GOT3 (cell line): ENCODE measurements around the gene KRT77.
"Not testable (repeated sequence)": the region's sequence is repeated elsewhere in the genome, so short reads cannot be mapped to it uniquely, and the experiment has no call there.

Source experiments
- DNase-seq: peaks from one replicate; lab custom pipeline; 2025; ENCODE audit warnings: mixed read lengths; lab: John Stamatoyannopoulos, UW

The KRT77 gene

DNA sequence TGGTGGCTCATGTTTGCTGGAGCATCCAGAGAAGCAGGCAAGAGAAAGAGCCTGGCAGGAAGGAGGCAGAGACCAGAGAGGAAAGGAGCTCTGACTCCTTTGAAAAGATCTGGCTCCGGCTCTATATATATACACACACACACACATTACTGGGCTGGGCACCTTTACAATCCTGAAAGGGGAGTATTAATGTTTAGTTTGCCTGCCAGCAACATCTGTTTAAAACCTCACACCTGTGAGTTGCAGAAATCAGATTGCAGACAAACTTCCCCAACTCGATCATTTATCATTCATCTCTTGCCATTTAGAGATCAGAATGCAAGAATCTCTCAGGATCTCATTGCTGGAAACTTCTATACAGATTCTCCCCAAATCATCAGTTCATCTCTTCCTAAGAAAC is at the start of gene KRT77:
KRT77 (minus strand) TSS at position 101 of the 400 bp plus-strand sequence; CDS start at position 11, 90 bp downstream.
- DNase-seq = no peak

DNA sequence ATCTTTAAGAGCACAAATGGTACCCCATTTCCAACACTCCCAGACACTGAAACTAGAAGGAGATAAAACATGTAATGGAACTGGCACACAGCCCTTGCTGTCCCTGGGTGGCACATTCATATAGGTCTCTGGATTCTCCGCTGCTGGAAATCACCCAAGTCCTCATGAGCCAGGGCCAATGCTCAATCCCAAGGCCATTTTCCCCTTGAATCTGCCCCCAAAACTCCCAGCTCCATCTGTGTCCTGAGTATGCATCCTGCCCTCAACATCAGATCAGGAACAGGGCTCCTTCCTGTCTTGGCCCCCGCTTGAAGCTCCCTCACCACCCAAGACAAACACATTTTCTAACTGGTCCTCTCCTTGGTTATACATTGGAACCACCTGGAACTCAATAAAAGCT is 49.2 kb upstream of the KRT77 start:
- no peak for DNase-seq

DNA sequence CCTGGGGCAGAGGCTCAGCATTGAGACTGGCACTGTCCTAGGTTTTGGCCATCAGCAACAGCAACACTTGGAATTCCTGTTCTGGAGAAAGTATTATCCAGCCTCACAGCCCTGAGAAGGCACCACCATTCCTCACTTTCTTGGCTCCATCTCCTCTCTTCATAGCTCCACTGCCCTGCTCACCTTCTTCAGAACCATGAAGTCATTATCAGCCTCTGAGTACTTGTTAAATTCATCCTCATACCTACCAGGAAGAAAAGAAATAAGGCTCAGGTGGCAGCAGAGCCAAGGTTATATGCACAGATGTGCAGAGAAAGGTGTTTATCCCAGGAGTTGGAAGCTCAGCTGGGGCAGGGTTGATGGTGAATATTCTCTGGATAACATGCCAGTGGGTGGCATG is 48.5 kb upstream of the KRT77 start:
- DNase-seq = no peak

DNA sequence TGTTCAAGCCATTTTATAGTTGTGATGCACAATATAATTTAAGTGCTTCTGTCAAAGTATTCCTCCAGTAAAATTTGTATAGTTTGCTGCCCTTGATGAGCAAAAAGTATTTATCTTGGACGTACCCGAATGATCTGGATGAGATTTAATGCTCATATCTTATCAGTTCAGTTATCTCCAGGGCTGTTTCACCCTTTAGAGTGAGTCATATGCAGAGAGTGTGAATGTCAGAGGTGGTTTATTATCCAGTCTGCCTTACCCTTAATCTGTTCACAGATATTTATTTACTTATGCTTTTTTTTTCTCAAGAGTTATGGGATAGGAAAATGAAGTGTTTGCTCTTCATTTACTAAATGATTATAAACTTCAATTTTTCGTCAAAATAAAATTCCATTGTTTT is 47.2 kb upstream of the KRT77 start:
- DNase-seq = not testable (repeated sequence)

DNA sequence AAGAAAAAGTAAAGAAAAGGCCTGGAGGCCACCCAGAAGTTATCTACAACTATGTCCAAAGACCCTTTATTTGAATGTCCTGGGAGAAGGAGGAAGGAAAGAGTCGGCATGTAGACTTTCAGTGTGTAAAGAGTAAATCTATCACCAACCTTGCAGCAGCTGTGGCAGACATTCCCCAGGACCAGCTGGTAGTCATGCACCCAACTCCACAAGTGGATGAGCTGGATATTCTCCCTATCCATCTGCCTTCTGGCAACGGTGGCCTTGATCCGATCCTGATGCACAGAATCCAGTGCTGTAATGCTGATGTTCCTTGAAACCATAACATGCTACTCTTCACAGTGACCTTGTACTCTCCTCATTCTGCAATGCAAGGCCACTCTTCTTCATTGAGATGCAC is 46.5 kb upstream of the KRT77 start:
- DNase-seq = no peak

DNA sequence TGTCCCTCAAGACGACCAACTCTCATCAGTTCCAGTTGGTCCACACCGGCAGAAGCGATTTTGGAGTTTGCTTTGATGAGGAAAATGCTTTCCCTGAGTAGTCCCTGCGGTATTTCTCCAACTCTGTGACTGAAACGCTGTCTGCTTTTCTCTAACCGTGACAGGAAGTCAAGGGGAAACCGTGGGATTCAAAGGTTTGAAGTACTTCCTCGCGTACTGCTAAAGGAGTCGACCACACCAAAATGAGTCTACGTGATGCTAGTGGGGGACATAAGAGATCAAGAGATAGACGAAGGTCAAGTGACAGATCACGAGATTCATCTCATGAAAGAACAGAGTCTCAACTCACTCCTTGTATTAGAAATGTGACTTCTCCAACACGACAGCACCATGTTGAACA is 45.3 kb upstream of the KRT77 start:
- no peak for DNase-seq

DNA sequence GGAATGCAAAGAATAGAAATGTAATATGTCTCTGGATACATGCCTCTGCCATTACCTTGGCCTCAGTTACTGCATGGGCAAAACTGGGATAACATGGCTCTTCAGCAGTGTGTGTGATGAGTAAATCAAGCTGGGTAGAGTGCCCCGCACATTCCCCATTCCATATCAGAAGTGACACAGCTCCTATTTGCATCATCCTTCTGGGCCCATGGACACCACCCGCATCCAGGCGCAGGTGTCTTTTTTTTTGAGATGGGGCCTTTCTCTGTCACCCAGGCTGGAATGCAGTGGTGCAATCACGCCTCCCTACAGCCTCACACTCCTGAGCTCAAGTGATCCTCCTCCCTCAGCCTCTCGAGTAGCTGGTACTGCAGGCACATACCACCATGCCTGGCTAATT is 42.2 kb upstream of the KRT77 start:
- DNase-seq = no peak

DNA sequence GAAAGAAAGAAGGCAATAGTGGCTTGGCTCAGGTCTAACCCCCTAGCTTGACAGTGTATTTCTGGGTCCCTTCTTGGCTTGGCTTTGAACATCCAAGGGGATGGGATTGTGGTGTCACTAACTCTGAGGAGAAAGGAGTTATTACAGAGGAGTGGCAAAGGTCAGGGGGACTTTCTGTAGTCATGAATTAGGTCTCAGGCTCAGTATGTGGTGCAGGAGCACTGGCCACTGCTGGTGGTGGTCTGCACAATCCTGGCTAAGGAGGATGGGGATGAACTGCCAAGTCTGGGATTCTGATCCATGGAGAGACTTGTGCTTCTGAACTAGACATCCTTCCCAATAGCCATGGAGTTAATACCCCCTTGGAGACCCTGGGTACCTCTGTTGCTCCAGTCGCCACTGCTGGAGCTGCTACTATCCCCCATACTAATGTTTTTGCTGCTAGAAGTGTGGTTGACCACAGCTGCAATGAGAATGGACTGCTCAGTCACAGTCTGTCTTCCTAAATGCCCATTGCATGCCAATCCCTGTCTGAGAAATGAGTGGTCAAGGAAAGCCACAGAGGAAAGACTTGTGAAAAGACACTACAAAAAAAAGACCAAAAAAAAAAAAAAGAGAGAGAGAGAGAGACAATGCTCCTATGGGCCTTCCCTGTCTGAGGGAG is 41.3 kb upstream of the KRT77 start:
- no peak for DNase-seq

DNA sequence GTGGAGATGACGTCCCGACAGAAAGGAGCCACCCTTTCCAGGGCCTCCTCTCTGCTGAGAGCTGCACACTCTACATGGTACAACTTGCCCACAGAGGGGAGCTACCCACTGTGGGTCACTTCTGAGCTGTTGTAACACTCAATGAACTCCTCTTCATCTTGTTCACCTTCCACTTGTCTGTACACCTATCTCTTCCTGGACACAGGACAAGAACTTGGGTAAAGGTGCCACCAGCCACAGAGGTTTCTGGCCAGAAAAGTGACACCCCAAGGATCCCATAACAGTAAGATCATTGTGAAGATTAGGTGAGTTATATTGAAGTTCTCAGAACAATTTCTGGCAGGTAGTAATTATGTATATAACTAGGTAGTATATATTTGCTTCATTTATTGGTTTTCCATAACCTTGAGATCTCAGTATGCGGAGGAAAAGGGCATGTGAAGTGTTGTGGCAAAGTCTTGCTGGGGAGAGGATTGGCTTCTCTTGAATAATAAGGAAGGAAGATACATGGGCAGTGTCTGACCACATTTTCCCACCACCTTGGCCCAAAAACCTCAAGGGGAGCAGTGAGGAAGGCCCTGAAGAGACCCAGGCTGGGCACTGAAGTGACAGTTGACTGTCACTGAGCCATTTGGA is 39.6 kb upstream of the KRT77 start:
- no peak for DNase-seq

DNA sequence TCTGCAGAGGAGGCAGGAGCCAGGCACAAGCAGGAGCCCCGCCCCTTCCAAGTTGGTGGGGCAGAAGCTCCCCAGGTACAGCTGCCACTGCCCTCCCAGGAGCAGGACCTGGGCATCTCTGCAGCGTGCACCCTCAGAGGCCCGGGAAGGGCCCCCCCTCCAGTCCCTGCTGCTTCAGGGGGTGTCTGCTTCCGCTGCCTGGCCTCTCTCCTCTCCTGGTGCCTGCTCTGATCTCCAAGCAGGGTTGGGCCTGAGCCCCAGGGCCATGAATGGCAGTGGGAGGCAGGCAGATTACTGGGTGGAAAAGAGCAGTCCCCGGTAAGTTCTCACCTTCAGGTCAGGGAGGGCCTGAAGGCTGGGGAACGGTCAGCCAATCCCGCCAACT is 38.9 kb upstream of the KRT77 start:
- no peak for DNase-seq

DNA sequence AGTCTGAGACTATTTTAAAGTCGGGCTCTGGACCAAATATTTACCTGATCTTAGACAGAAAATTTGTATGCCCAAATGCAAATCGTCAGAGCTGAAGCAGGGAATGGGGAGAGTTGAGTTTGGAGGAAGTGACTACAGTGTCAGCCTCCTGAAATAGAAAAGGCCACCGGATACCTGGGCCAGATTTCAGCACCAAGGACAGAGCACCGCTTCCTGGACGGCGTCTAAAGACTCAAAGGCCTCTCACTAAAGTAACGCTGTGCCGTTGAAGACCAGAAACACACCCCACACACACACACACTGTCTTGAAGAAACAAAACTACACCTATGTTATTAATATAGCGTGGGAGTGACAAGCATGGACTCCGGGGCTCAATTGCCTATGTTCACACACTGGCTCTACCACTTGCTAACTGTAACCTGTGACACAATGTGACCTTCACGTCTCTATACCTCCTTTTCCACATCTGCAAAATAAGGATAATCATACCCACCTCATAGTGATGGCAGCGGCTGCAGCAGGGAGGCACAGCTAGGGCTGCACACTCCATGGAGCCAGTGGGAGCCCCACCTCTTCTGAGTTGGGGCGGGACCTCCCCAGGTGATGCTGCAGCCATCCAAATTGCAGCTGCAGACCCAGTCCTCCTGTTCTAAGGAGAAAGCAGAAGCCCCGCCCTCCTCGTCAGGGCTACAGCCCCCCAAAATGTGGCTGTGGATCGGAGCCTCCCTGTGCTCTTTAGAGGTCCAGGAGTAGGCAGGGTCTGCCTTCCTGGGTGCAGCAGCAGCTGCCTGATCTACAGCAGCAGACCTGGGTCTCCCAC is 38.3 kb upstream of the KRT77 start:
- no peak for DNase-seq

DNA sequence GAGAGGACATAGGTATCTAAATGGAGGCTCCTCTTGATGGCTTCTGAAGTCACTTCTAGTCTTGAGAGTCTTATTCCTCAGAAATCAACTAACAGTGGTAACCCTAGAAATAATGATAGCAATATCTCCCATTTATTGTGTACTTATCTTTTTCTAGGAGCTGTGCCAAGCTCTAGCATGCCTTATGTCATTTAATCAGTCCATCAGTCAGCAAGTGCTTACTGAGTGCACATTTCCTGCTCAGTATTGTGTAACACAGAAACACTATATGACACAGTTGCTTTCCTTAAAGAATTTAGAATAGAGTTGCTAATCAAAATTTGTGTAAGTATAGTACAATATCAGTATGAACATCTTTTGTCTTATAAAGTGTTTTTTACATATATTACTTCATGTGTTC is 37.3 kb upstream of the KRT77 start:
- no peak for DNase-seq

DNA sequence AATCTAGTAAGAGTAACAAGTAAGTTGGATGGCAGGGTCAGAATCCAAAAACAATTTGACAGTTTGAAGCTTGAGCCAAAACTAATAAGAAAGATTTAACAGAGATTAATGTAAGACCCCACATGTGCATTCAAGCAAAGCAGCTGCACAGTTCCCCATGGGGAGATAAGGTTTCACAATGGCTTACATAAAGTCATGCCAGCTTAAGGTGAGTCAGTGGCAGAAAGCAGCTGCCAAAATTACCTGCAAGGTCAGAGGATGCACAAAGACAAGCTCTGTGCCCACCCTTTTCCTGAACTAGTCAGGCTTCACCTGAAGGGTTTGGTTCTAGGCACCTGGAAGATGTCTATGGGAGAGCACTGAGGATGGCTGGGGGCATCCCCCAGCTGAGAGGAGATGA is 36.6 kb upstream of the KRT77 start:
- DNase-seq = no peak

DNA sequence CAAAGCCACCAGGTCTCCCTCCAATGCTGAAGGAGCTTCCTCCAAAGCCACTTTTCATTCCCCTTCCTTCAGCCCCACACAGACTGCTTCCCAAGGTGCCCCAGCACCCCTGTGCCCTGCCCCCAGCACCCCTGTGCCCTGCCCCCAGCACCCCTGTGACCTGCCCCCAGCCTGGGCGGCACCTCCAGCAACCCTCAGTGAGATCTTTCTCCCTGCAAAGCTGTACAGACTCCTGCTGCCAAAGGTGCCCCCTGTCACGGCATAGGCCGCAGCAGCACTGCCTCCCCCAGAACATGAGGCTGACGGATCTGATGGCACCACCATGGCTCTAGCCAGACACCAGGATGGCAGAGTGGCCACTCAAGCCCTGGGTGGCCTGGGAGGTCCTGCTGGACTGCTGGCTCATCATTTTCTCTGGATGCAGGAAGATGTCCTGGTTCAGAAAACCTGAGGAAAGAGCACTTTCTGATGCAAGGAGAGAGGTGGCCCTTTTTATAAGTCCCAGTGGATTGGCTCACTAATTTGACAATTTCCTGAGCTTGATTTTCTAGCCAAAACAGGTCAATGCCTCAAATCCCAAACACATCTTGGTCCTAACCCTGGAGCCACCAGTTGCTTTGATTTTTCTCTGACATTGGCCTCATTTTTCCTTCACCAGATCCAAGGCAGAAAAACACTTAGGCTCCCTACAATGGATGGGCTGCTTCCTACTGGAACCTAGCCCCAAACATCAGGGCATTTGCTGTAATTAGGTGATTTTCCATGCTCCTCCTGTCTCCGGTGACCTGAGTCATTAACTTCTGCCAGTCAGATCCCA is 32.7 kb upstream of the KRT77 start:
- no peak for DNase-seq

DNA sequence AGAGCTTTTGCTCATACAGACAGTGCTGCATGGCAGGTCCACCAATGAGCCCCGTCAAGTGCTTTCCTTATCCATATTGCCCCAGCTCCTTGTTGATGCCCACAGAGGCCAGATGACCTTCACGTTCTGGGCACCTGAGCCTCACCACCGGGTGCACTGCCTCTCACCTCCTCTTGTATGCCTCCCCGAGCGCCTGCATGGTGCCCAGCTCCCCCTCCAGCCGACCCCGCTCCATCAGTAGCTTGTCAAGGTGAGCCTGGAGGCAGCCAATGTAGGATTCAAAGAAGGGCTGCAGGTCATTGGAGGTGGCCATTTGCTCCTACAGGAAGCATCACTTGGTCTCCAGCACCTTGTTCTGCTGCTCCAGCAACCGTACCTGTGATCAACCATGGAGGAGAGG is 31.8 kb upstream of the KRT77 start:
- no peak for DNase-seq

DNA sequence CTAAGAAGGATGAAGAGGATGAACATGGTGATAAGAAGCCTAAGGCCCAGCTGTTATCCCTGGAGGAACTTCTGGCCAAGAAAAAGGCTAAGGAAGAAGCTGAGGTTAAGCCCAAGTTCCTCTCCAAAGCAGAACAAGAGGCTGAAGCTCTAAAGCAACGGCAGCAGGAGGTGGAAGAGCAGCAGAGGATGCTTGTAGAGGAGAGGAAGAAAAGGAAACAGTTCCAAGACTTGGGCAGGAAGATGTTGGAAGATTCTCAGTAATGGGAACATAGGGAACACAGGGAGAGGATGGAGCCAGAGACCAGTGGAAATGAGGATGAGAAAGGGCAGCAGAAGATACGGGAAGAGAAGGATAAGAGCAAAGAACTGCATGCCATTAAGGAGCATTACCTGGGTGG is 27.5 kb upstream of the KRT77 start:
- no peak for DNase-seq

DNA sequence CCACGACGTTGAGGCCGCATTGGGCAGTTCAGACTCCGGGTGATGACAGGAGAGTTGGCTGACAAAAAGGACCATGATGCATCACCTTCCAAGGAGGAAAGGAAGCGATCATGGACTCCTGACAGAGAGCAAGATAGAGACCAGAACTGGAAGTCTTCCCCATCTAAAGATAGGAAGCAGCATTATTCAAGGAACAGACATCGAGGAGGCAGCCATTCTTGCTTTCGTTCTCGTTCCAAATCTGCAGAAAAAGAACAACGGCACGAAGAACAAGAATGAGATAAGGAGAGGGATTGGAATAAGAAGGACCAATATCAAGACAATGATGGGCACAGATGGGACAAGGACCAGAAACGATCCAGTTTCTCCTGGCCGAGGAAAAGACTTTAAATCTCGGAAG is 27.1 kb upstream of the KRT77 start:
- DNase-seq = no peak

DNA sequence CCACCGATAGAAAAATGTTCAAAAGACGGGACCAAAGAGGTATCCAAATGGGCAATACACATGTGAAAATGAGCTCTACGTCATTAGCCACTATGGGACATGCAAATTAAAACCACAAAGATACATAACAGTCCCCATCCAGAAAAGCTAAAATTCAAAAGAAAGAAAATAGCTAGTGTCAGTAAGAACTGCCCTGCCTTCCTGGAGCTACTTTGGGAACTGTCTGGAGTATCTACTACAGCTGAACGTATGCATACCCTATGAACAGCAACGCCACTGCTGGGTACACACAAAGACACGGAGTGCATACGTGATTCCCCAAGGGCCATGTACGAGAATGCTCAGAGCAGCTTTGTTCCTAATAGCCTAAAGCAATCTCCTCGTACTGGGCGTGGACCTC is 25.8 kb upstream of the KRT77 start:
- no peak for DNase-seq

DNA sequence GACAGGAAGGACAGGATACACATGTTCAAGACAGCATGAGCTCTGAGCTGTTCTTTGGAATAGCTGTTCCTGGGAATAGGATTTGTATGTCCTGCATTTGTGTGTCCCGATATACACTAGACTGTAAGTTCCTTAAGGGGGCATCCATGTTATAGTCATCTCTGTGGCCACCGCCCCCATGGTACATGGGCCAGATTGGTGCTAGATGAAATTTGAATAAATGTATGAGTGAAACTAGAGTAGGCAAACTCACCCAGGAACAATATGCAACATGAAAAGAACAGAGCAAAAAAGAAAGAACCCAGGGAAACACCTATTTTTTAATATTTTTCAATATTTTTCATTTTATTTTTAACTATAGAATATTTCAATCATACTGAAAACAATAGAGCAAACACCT is 25.1 kb upstream of the KRT77 start:
- DNase-seq = no peak

DNA sequence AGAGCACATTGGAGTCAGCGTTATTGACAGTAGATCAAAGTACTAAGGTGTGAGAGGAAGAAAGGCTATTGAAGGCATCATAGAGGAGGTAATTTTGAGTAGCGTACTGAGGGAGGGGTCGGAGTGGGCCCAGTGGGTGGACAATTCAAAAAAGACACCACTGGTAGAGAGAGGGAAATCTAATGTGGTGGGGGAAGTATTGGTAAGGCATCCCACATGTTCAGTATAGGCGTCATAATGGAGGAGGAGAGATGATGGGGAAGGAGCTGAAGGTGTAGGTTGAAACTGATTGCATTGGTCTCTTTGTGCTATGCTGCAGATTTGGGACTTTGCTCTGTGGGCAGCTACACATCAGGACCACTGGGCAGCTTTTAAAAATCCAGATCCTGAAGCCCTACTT is 23.7 kb upstream of the KRT77 start:
- no peak for DNase-seq

DNA sequence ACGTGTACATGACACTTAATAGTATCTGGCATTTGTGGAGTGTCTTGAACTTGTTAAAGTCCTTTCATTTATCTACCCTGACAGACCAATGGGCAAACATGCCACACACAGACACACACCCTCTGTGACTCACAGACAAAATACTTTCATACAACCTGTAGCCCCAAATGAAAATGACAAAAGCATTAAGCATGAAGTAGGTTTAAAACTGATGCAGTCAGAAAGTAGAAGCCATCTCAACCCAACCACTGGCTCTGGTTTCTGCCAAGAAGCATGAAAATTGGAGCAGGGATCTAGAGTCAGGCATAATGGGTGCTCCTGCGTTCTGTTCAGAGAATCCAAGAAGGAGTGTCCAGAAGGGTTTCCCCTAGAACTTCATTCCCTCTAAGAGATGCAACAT is 23.1 kb upstream of the KRT77 start:
- DNase-seq = no peak

DNA sequence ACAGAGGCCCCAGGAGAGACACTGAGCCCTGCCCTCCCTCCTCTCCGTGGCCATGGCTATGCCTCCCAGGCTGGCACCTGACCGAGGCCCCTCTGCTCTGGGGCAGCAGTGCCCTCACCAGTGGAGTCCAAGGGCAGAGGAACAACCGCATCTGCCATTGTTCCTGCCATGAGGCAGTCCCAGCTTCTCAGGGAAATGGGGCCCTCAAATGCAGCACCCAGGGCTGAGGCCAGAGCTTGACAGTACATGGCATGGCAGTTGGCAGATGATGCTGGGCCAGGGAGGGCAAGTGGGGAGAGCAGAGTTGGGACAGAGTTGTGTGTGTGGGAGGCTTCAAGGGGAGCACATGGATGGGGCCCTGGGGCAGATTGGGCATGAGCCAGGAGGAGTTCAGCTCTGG is 21.1 kb upstream of the KRT77 start:
- DNase-seq = no peak
